ENCODE results near the gene ZFYVE28. TPM values are rescaled to one million over a fixed set of nuclear protein-coding genes. Genes with fewer than 3 reads are reported as not detected.
A peak's percentile ranks its signal among the peaks of the same experiment; 100 is the strongest.

The ZFYVE28 gene
- total RNA-seq, 1 donor from 2014 or later: 11.3 TPM

GRCh38 chr4:2295500-2295899 lies 122.9 kb downstream of the ZFYVE28 start:
- Histone ChIP-seq H3K36me3 (no peaks in the 10 kb centered on the region), H3K4me1 (peaks cover 12% of the 10 kb centered on the region), H3K4me3 (no peak overlapping the region), H3K27ac (no peak overlapping the region), H3K9me3 (no peaks in the 10 kb centered on the region), H3K27me3 (no peaks in the 10 kb centered on the region)
- TF ChIP-seq POLR2A (IDR thresholded peaks at IDR 0.05): no peak
- no peak for TF ChIP-seq CTCF (IDR thresholded peaks at IDR 0.05)
- no peak for TF ChIP-seq POLR2AphosphoS5 (IDR thresholded peaks at IDR 0.05; ENCODE audit: insufficient read depth in 1 of 2, low read depth in 1 of 2)
- DNase-seq (ENCODE audit: extremely low spot score in 2 of 2): no peak
- intact Hi-C loops (cut with DNase I): no loop called here

- Histone ChIP-seq H3K27me3 (no peaks in the 10 kb centered on the region), H3K36me3 (no peaks in the 10 kb centered on the region), H3K27ac (peak overlapping the region; percentile 32), H3K9me3 (no peaks in the 10 kb centered on the region), H3K4me1 (peaks cover 12% of the 10 kb centered on the region), H3K4me3 (no peak overlapping the region)
- intact Hi-C loops (cut with DNase I): no loop called here
- no peak for TF ChIP-seq CTCF (IDR thresholded peaks at IDR 0.05)
- no peak for TF ChIP-seq POLR2AphosphoS5 (IDR thresholded peaks at IDR 0.05; ENCODE audit: insufficient read depth in 1 of 2, low read depth in 1 of 2)
- TF ChIP-seq POLR2A (IDR thresholded peaks at IDR 0.05): no peak
- no peak for DNase-seq (ENCODE audit: extremely low spot score in 2 of 2)
Measured at GRCh38 chr4:2292646-2293108, 125.8 kb downstream of the ZFYVE28 start.

GRCh38 chr4:2291705-2292645 lies 126.5 kb downstream of the ZFYVE28 start:
- no peak for TF ChIP-seq POLR2AphosphoS5 (IDR thresholded peaks at IDR 0.05; ENCODE audit: insufficient read depth in 1 of 2, low read depth in 1 of 2)
- TF ChIP-seq POLR2A (IDR thresholded peaks at IDR 0.05): no peak
- no peak for TF ChIP-seq CTCF (IDR thresholded peaks at IDR 0.05)
- Histone ChIP-seq H3K9me3 (no peaks in the 10 kb centered on the region), H3K27me3 (no peaks in the 10 kb centered on the region), H3K4me3 (no peak overlapping the region), H3K27ac (peak overlapping the region; percentile 32), H3K4me1 (peaks cover 12% of the 10 kb centered on the region), H3K36me3 (no peaks in the 10 kb centered on the region)
- DNase-seq (ENCODE audit: extremely low spot score in 2 of 2): no peak
- intact Hi-C loops (cut with DNase I): no loop called here

- peaks cover 12% of the 10 kb centered on the region for H3K4me1 ChIP-seq
- intact Hi-C loops (cut with DNase I): no loop called here
- H3K27me3 ChIP-seq: no peaks in the 10 kb centered on the region
- TF ChIP-seq POLR2A (IDR thresholded peaks at IDR 0.05) (no peak), POLR2AphosphoS5 (IDR thresholded peaks at IDR 0.05; ENCODE audit: insufficient read depth in 1 of 2, low read depth in 1 of 2) (peak in 1 of 2 donors; percentile 29)
- no peak overlapping the region for H3K4me3 ChIP-seq
- no peak for DNase-seq (ENCODE audit: extremely low spot score in 2 of 2)
- H3K9me3 ChIP-seq: no peaks in the 10 kb centered on the region
- H3K36me3 ChIP-seq: no peaks in the 10 kb centered on the region
- H3K27ac ChIP-seq: peak overlapping the region; percentile 32
Measured at GRCh38 chr4:2290974-2291704, 127.3 kb downstream of the ZFYVE28 start.

- Histone ChIP-seq H3K9me3 (no peaks in the 10 kb centered on the region), H3K27me3 (no peaks in the 10 kb centered on the region), H3K4me1 (peaks cover 12% of the 10 kb centered on the region), H3K36me3 (no peaks in the 10 kb centered on the region), H3K4me3 (no peak overlapping the region), H3K27ac (no peak overlapping the region)
- intact Hi-C loops (cut with DNase I): no loop called here
- TF ChIP-seq CTCF (IDR thresholded peaks at IDR 0.05) (no peak), POLR2AphosphoS5 (IDR thresholded peaks at IDR 0.05; ENCODE audit: insufficient read depth in 1 of 2, low read depth in 1 of 2) (no peak), POLR2A (IDR thresholded peaks at IDR 0.05) (no peak)
- no peak for DNase-seq (ENCODE audit: extremely low spot score in 2 of 2)
Measured at GRCh38 chr4:2290488-2290887, 128.0 kb downstream of the ZFYVE28 start.

All from vagina (tissue), 2 donors.